BLaER1 (cell line): ENCODE results near the gene LGR6.

Experiments used
- H3K27ac ChIP-seq: shearing (Covaris generic); formaldehyde crosslinking; 2 replicates; pipeline ENCODE4 v1.8.1; 2022
- H3K27me3 ChIP-seq: shearing (Covaris generic); formaldehyde crosslinking; 2 replicates; pipeline ENCODE4 v1.8.1; 2022
- H3K36me3 ChIP-seq: shearing (Covaris generic); formaldehyde crosslinking; 2 replicates; pipeline ENCODE4 v1.8.1; 2022
- H3K4me1 ChIP-seq: shearing (Covaris generic); formaldehyde crosslinking; 2 replicates; pipeline ENCODE4 v1.8.1; 2022
- H3K4me2 ChIP-seq: shearing (Covaris generic); formaldehyde crosslinking; 2 replicates; pipeline ENCODE4 v1.8.1; 2022
- H3K4me3 ChIP-seq: shearing (Covaris generic); formaldehyde crosslinking; 2 replicates; pipeline ENCODE4 v1.8.1; 2022
- H3K9ac ChIP-seq: shearing (Covaris generic); formaldehyde crosslinking; 2 replicates; pipeline ENCODE4 v1.8.1; 2022
- H3K9me3 ChIP-seq: shearing (Covaris generic); formaldehyde crosslinking; 2 replicates; pipeline ENCODE4 v1.8.1; 2022
- H4K20me1 ChIP-seq: shearing (Covaris generic); formaldehyde crosslinking; 2 replicates; pipeline ENCODE4 v1.8.1; 2022
- Cebpa-rat ChIP-seq: shearing (Covaris generic); IDR thresholded peaks from 2 replicates; pipeline ENCODE4 v1.8.1; 2022

Gene LGR6

DNA sequence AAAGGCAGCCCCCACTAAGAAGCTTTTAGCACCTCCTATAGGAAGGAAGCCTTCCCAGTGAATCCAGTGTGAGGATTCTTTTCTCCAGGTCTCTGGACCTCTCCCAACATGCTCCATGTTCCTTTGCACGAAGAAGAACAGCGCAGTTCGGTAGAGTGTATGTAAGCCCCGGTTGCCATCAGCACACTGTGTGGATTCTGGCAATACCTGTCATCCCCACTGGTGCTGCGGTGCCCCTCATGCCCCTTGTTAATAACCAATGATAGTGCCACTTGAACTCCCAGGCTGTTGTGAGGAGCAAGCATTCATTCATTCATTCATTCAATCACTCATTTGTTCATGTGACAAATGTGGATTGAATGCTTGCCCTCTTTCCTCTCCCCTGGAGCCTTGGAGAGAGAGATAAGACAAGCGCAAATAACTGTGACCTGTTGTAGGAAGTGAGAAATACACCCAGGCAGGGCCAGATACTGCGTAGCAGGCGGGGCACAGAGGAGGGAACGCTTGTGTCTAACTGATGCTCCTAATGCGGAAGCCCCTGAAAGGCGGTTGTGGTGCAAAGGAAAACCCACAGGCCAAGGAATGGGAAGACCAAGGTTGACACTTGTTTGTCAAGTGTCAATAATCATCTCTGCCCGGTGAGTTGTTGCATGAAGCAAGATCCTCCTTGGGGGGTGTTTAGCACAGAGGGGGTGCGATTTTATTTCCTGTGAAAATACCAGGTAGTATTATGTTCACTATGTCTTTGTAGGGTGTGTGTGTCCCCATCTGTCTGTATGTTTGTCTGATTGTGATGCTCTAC lies 9.8 kb downstream of the LGR6 start:
- no peaks in the 10 kb centered on the region for H4K20me1 ChIP-seq
- no peak overlapping the region for H3K27ac ChIP-seq
- H3K27me3 ChIP-seq, result no peaks in the 10 kb centered on the region
- H3K4me1 ChIP-seq, result peaks cover 76% of the 10 kb centered on the region
- no peak for TF ChIP-seq Cebpa-rat
- no peak overlapping the region for H3K9ac ChIP-seq
- no peaks in the 10 kb centered on the region for H3K9me3 ChIP-seq
- no peak overlapping the region for H3K4me3 ChIP-seq
- peak overlapping the region; percentile 97 for H3K4me2 ChIP-seq
- H3K36me3 ChIP-seq, result peaks cover 10% of the 10 kb centered on the region; the same call in 1 of the 2 replicates

DNA sequence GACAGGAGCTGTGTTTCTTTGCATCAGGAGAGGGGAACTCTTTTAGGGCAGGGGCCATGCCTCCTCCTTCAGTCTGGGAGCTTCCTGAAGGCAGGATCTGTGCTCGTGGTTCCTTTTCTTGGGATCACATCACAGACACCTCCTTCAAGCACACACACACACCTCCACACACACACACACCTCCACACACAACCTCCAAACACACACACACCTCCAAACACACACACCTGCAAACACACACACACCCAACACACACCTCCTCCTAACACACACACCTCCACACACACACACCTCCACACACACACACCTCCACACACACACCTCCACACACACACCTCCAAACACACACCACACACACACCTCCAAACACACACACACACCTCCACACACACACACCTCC lies 10.5 kb downstream of the LGR6 start:
- no peak overlapping the region for H3K27ac ChIP-seq
- peaks cover 74% of the 10 kb centered on the region for H3K4me1 ChIP-seq
- H3K9ac ChIP-seq, result no peak overlapping the region
- H3K27me3 ChIP-seq, result no peaks in the 10 kb centered on the region
- peaks cover 10% of the 10 kb centered on the region; the same call in 1 of the 2 replicates for H3K36me3 ChIP-seq
- TF ChIP-seq Cebpa-rat, result no peak
- 0 out of 2 replicates have a peak overlapping the region, but pooled peaks have one; percentile 97 for H3K4me2 ChIP-seq
- no peak overlapping the region for H3K4me3 ChIP-seq
- no peaks in the 10 kb centered on the region for H3K9me3 ChIP-seq
- H4K20me1 ChIP-seq, result no peaks in the 10 kb centered on the region

- no peaks in the 10 kb centered on the region for H4K20me1 ChIP-seq
- no peak for TF ChIP-seq Cebpa-rat
Measured at GRCh38 chr1:202205523-202206190, 12.1 kb downstream of the LGR6 start.

GRCh38 chr1:202207292-202207691 lies 13.7 kb downstream of the LGR6 start:
- no peaks in the 10 kb centered on the region for H4K20me1 ChIP-seq
- H3K9ac ChIP-seq, result no peak overlapping the region
- no peak overlapping the region for H3K4me2 ChIP-seq
- H3K4me3 ChIP-seq, result no peak overlapping the region
- H3K4me1 ChIP-seq, result peaks cover 42% of the 10 kb centered on the region
- H3K9me3 ChIP-seq, result no peaks in the 10 kb centered on the region
- no peak for TF ChIP-seq Cebpa-rat
- H3K27me3 ChIP-seq, result no peaks in the 10 kb centered on the region
- no peak overlapping the region for H3K27ac ChIP-seq
- H3K36me3 ChIP-seq, result peaks cover 10% of the 10 kb centered on the region; the same call in 1 of the 2 replicates

More at GRCh38 chr1:202205523-202206190, 12.1 kb downstream of the LGR6 start:
- H3K27me3 ChIP-seq, result no peaks in the 10 kb centered on the region
- no peak overlapping the region for H3K4me3 ChIP-seq
- H3K9ac ChIP-seq, result no peak overlapping the region
- peaks cover 10% of the 10 kb centered on the region; the same call in 1 of the 2 replicates for H3K36me3 ChIP-seq
- no peaks in the 10 kb centered on the region for H3K9me3 ChIP-seq
- H3K4me2 ChIP-seq, result no peak overlapping the region
- H3K4me1 ChIP-seq, result peaks cover 58% of the 10 kb centered on the region
- H3K27ac ChIP-seq, result no peak overlapping the region

DNA sequence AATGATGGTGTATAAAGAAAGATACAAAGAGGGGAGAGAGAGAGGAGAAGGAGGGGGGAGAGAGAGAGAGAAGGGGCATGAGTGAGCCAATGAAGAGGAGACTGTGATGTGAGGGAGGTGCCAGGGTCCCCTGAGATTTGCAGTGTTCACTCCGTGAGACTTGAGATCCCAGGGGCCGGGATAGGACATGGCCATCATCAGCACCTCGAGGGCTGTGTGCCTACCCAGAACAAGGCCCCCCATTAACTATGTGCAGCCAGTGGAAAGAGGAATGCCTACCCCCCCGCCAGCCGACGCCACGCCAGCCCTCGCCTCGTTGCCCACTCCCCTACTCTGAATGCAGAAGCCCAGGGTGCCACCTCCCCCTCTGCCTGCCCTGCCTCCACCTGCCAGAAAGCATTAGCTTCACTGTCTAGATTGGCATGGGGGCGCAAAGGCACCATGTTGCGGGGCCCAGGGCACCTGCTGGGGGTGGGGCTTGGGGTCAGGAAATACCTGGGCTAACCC lies 14.8 kb downstream of the LGR6 start:
- Histone ChIP-seq H3K4me1 (peaks cover 34% of the 10 kb centered on the region), H3K4me2 (peak overlapping the region; percentile 17; the same call in 1 of the 2 replicates), H3K4me3 (no peak overlapping the region), H3K27ac (no peak overlapping the region), H3K36me3 (peaks cover 10% of the 10 kb centered on the region; the same call in 1 of the 2 replicates), H3K27me3 (no peaks in the 10 kb centered on the region), H3K9me3 (no peaks in the 10 kb centered on the region), H3K9ac (no peak overlapping the region), H4K20me1 (no peaks in the 10 kb centered on the region)
- TF ChIP-seq Cebpa-rat, result no peak

- Histone ChIP-seq H3K9me3 (no peaks in the 10 kb centered on the region), H3K36me3 (peaks cover 8% of the 10 kb centered on the region; the same call in 1 of the 2 replicates), H3K27ac (no peak overlapping the region), H3K4me1 (peaks cover 43% of the 10 kb centered on the region), H3K9ac (no peak overlapping the region), H3K4me2 (no peak overlapping the region), H3K4me3 (no peak overlapping the region), H4K20me1 (peaks cover under 1% of the 10 kb centered on the region; the same call in 1 of the 2 replicates), H3K27me3 (peaks cover 12% of the 10 kb centered on the region; the same call in 1 of the 2 replicates)
- no peak for TF ChIP-seq Cebpa-rat
Measured at GRCh38 chr1:202210385-202210784, 16.8 kb downstream of the LGR6 start.

DNA sequence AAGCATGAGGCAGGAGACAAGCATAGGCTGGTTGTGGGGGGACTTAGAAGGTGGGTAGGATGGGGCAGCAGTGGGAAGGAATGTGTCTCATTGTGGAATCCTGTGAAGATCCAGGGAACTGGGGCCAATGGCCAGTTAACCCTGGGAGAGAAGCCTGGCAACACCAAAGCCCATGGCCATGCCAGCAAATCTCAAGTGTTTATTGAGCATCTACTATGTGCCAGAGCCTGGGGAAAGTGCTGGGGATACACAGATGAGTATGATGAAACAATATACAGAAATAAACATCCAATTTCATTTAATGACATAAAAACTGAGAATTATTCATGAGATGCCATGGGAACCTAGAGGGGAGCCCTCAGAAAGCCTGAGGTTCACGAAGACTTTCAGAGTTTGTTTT lies 17.4 kb downstream of the LGR6 start:
- H3K4me3 ChIP-seq, result no peak overlapping the region
- H3K4me2 ChIP-seq, result no peak overlapping the region
- peaks cover 4% of the 10 kb centered on the region; the same call in 1 of the 2 replicates for H3K36me3 ChIP-seq
- no peaks in the 10 kb centered on the region for H3K9me3 ChIP-seq
- H3K27me3 ChIP-seq, result peaks cover 12% of the 10 kb centered on the region; the same call in 1 of the 2 replicates
- H3K9ac ChIP-seq, result no peak overlapping the region
- no peak for TF ChIP-seq Cebpa-rat
- peaks cover 6% of the 10 kb centered on the region; the same call in 1 of the 2 replicates for H4K20me1 ChIP-seq
- peaks cover 48% of the 10 kb centered on the region for H3K4me1 ChIP-seq
- H3K27ac ChIP-seq, result no peak overlapping the region

GRCh38 chr1:202212787-202213186 lies 19.2 kb downstream of the LGR6 start:
- H3K4me3 ChIP-seq, result no peak overlapping the region
- peaks cover 54% of the 10 kb centered on the region for H3K4me1 ChIP-seq
- H3K27me3 ChIP-seq, result peaks cover 12% of the 10 kb centered on the region; the same call in 1 of the 2 replicates
- peaks cover 18% of the 10 kb centered on the region; the same call in 1 of the 2 replicates for H4K20me1 ChIP-seq
- no peaks in the 10 kb centered on the region for H3K36me3 ChIP-seq
- TF ChIP-seq Cebpa-rat, result no peak
- H3K27ac ChIP-seq, result no peak overlapping the region
- no peak overlapping the region for H3K4me2 ChIP-seq
- no peak overlapping the region for H3K9ac ChIP-seq
- no peaks in the 10 kb centered on the region for H3K9me3 ChIP-seq

DNA sequence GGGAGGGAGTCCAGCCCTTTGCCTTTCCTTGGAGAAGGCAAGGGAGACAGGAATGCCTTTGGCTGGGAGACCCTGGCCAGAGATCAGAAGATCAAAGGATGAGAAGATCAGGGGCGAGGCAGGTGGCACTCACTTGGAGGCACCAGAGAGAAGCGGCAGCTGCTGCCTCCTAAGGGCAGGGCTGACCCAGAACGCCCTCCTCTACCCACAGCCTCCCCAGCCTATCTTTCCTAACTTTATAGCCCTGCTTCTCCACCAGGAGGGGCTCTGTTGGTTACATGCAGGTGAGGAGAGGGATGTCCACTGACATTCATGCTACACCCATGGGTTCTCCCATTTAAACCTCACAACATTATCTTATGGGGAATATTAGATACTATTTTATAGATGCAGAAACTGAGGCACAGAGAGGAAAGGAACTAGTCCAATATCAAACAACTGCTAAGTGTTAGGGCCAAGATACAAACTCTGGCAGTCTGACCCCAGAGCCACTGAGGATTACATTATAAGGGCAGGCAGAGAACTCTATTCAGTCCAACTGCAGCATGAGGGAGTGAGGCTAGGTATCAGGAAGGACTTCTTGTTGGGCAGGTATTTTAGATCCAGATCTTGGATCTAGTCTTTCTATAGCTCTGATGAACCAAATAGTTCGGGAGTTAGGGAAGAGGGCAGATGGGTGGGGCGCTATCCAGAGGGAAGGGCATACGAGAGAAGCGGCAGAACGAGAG lies 19.9 kb downstream of the LGR6 start:
- Histone ChIP-seq H3K4me3 (peak overlapping the region; percentile 59), H4K20me1 (peaks cover 18% of the 10 kb centered on the region; the same call in 1 of the 2 replicates), H3K9me3 (no peaks in the 10 kb centered on the region), H3K9ac (peak overlapping the region; percentile 35; the same call in 1 of the 2 replicates), H3K27ac (no peak overlapping the region), H3K4me2 (peak overlapping the region; percentile 91), H3K36me3 (no peaks in the 10 kb centered on the region), H3K4me1 (peaks cover 47% of the 10 kb centered on the region), H3K27me3 (peaks cover 12% of the 10 kb centered on the region; the same call in 1 of the 2 replicates)
- no peak for TF ChIP-seq Cebpa-rat
